ENCODE results near the gene C11orf68.

- TF ChIP-seq CTCF (IDR thresholded peaks at IDR 0.05; ENCODE audit: insufficient read depth, low read depth, low read length) (no peak), EZH2 (IDR thresholded peaks at IDR 0.05; ENCODE audit: insufficient read depth, low read length) (no peak)
Observed at GRCh38 chr11:65900899-65901180, 18.0 kb downstream of the C11orf68 start.
